ENCODE data around the gene CAPN13.

DNA sequence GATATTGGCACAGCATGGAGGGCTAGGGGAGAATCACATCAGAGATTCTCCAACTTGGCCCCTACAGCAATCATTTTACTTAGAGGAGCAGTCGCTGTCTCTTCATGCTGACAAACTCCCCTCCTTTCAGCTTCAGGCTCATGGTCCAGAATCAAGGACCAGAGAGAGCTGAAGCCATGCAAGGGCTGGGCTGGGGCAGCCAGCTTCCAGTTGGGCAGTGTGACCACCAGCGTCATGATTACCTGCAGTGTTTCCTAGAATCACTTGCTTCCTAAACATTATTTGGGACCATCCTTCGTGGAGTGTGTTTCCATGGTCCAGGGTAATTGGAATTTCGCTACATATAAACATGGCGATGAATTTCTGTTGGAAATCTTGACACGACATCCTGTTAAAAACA is 54.4 kb downstream of the CAPN13 start:
- no peak for TF ChIP-seq POLR2A (IDR thresholded peaks at IDR 0.05)
- TF ChIP-seq, protein P1, sequence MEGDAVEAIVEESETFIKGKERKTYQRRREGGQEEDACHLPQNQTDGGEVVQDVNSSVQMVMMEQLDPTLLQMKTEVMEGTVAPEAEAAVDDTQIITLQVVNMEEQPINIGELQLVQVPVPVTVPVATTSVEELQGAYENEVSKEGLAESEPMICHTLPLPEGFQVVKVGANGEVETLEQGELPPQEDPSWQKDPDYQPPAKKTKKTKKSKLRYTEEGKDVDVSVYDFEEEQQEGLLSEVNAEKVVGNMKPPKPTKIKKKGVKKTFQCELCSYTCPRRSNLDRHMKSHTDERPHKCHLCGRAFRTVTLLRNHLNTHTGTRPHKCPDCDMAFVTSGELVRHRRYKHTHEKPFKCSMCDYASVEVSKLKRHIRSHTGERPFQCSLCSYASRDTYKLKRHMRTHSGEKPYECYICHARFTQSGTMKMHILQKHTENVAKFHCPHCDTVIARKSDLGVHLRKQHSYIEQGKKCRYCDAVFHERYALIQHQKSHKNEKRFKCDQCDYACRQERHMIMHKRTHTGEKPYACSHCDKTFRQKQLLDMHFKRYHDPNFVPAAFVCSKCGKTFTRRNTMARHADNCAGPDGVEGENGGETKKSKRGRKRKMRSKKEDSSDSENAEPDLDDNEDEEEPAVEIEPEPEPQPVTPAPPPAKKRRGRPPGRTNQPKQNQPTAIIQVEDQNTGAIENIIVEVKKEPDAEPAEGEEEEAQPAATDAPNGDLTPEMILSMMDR (IDR thresholded peaks at IDR 0.05 in 8 of 11, conservative IDR thresholded peaks at IDR 0.05 in 3 of 11) = no peak
- no peak for TF ChIP-seq POLR2AphosphoS5 (IDR thresholded peaks at IDR 0.05)

Data from spleen (tissue), 7 donors.